ENCODE data around the gene GTPBP4.
A peak's percentile ranks its signal among the peaks of the same experiment; 100 is the strongest.

GTPBP4 gene

DNA sequence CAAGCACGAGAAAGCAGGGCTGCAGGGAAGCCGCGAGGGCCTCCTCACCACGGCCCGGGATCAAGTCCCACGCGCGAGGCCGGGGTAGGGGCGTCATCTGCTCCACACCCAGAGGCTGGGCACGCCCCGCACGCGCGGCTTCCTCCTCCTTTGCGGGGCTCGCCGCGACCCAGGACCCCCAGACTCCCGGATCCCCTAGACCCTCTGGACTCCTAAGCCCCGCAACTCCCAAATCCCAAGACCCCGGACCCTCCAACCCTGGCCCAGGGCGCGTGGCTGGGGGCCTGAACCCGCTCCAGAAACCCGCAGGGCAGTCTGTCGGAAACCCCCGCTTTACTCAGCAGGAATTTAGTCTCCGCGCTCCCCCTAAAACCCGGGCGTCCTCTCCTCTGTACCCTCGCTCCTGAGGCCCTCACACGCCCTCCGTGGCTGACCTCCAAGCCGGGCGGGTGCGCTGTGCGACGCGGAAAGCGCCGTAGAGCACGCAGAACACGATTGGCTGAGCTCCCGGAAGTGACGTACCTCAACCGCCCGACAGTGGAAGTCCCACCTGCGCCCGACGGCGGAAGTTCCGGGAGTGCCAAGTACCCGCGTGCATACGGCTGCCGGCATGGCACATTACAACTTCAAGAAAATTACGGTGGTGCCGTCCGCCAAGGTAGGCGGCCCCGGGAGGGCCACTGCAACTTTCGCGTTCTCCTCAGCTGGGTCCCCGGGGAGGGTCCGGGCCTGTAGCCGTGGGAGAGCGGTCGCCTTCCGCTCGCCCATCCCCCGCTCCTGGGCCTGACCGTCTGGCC lies at the start of gene GTPBP4:
TSS of gene GTPBP4 (plus strand) at position 565 of the 797 bp plus-strand sequence. CDS start at position 611, 46 bp downstream.
- DNase-seq = peak; percentile 68

DNA sequence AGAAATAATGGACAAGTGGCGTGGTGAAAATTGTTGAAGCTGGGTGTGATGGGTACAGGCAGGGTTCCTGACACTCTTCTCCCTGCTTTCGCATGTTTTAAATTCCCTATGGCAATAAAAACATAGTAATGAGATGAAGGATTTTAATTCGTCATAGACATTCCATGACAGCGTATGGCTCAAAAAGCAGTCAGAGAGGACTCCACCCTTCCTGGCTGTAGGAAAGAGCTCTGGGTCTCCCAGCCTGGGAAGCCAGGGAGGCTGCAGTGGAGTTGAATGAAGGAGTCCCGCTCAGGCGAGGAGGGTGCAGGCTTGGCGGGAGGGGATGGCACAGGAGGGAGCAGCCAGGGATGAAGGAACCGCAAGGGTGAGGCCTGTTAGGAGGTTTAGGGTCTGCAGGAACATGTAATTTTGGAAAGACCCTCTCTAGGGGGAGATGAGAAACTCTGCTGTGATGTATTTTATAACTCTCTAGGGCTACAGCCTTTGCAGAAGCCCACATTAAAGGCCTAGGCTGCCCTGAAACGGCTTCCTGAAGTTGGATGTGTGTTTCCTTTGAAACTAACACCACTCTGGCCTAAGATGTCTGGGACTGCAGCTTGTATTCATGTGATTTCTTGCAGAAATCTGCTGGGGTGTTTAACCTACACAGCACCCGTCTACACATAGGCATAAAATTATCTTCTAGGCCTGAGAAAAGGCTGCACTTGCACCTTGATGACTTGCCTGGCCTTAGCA lies 49.1 kb upstream of the GTPBP4 start:
- DNase-seq = no peak

GRCh38 chr10:943334-944033 lies 44.8 kb upstream of the GTPBP4 start:
- DNase-seq = no peak

DNA sequence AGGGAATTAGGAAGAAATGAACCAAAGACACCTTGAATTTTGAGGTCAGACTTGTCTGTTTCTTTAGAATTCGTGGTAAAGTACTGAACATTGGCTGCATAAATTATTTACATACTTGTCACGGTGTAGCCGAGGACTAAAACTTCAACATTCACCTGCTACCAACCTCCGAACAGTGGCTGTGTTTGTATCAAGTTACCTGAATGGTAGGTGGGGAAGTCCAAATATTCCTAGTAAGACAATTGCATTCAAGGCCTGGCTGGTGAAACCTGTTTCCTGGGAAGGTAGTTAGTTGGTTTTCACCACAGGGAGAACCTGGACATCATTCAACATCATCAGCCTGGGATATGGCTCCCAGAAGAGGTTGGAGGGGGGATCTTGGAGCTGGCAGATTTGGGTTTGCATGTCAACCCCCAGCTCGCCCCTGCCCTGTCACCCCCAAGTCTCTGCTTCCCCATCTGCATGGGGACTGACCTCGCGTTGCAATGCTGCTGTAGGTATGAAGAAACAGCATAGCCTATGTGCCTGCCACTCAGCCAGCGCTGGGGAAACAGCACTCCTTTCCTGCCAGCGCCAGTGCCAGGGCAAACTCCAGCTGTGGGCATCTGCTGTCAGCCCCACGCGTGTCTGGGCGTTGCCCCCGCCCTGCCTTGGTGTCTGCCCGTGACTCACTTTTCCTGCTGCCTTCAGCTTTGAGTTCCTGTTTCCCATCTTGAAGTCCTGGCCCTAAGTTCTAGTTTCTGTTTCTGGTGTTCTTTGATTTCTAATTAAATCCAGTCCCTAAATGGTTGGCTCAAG lies 44.0 kb upstream of the GTPBP4 start:
- peak; percentile 3 for DNase-seq

DNA sequence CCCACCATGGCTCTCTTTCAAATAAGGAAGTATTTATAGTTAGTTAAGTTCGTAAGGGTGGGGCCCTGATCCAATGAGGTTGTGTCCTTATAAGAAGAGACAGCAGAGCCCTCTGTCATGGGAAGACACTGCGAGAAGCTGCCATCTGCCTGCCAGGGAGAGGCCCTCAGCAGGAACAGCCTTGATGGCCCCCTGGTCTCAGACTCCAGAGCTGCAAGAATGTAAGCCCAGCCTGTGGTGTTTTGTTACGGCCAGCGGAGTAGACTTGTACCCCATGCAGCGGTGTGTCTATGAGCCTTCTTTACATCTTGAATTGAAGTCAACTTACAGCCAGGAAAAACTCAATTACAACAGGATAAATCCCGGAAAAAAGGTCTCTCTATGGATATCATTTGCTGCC lies 42.5 kb upstream of the GTPBP4 start:
- DNase-seq = no peak

DNA sequence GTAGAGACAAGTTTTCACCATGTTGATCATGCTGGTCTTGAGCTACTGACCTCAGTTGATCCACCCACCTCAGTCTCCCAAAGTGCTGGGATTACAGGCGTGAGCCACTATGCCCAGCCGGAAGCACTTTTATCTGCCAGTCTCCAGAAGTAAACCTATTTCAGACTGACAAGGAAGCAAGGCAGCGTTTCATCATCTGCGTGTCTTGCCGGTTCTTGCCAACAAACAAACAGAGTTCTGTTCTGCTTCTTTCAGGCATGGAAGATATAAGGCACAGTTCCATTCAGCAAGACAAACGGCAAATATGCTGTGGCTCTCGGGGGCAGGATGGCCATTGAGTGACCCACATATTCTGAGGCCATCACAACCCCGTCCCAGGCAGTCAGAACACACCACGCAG lies 41.2 kb upstream of the GTPBP4 start:
- no peak for DNase-seq

GRCh38 chr10:947881-948280 lies 40.4 kb upstream of the GTPBP4 start:
- DNase-seq = no peak

DNA sequence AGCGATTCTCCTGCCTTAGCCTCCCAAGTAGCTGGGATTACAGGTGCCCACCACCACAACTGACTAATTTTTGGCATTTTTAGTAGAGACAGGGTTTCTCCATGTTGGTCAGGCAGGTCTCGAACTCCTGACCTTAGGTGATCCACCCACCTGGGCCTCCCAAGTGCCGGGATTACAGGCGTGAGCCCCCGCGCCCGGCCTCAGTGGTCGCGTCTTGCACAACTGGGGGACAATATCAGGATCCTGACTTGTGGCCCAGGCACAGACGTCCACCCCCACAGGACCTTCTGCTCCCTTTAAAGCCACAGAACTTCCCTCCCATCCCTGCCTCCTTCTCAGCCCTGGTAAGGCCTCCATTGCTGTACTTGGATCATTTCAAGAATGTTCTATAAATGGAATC lies 39.9 kb upstream of the GTPBP4 start:
- DNase-seq = no peak

DNA sequence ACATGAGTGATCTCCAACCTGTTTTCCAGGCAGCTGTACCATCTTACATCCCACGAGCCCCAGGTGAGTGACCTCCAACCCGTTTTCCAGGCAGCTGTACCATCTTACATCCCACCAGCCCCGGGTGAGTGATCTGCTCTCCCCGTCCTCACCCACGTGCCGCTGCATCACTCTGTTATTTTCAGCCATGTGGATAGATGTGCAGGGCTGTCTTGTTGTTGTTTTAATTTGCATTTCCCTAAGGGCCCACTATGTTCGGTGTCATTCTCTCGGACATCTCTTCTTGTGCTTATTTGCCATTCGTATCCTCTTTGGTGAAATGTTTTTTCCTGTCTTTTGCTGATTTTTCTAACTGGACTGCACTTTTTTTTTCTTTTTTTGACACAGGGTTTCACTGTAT lies 38.8 kb upstream of the GTPBP4 start:
- DNase-seq = no peak

DNA sequence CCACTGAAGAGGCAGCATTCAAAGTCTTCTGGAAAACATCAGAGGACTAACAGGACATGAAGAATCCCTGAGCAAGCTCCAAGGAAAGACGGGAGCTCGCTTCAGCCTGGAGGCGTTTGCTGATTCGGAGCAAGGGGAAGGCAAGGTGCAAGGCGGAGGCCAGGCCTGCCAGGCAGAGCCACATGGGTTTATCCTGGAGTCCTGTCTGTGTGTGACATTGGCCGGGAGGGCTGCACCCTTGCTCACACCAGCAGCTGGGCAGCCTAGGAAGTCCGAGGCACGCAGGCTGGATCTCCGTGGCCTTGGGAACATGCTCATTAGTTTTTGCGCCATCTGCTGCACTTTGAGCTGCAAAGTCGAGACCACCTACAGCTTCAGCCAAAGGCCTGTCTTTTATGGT lies 34.4 kb upstream of the GTPBP4 start:
- DNase-seq = no peak

DNA sequence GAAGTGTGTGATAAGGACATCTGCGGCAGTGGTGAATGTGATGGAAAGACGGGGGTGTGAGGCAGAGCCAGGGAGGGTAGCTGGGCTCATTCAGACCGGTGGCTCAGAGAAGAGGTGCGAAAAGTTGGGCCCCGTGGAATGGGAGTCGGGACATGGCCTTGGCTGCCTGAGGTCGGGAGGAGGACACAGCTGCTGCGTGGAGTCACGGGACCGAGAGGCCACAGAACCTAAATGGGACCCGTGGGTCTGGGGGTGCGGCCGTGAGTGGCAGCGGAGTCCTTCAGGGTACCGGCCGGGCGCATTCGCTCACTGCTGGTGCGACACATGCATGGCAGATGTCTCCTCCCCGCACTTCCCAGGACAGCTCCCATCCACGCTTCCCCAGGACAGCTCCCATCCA lies 33.8 kb upstream of the GTPBP4 start:
- DNase-seq = no peak

DNA sequence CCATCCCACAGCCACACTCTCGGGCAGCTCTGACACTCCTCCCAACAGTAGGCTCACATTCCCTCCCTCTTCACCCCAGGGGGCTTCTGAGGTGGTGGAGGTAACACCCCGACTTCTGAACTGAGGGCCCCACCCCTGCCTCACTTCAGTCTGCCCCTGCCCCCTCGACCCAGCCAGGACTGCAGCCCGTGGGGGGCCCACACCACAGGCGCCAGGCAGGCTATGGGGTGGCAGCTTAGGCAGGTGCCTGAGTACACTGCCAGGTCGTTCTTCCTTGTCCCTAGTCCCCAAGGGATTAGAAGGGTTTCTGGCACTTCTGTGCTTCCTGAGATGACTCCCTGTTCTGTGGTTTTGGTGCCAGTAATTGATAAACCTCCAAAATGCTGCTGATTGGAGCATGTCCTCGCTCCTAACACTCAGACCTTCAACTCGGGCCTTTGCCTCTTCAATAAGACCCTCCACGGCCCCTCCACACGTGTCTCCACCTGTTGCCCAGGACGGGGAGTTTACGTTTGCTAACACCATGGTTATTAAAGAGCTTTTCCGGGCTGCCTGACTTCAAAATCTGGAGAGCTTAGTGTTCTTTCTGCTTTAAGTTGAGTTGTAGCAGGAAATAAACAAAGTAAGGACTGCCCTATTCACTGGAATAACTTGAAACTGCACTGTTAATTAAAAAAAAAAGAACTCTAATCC lies 33.0 kb upstream of the GTPBP4 start:
- DNase-seq = no peak

DNA sequence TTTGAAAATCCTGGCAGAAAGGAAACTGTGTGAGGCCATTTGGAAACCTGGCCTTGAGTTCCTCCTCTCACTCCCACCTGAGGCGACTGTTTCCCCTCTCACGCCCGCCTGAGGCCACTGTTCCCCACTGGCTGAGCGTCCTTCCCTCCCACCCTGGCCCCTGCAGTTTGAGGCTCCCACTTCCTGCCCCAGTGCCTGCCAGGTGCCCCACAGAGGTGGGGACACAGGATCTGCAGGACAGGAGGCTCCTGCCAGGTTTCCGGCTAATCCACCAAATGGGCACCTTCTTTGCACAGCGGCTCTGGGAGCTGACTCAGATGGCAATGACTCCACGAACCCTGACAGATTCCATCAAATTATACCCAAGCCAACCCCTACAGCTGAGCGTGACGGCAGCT lies 32.4 kb upstream of the GTPBP4 start:
- no peak for DNase-seq

GRCh38 chr10:958106-958505 lies 30.1 kb upstream of the GTPBP4 start:
- DNase-seq = no peak

GRCh38 chr10:958856-959255 lies 29.4 kb upstream of the GTPBP4 start:
- no peak for DNase-seq

DNA sequence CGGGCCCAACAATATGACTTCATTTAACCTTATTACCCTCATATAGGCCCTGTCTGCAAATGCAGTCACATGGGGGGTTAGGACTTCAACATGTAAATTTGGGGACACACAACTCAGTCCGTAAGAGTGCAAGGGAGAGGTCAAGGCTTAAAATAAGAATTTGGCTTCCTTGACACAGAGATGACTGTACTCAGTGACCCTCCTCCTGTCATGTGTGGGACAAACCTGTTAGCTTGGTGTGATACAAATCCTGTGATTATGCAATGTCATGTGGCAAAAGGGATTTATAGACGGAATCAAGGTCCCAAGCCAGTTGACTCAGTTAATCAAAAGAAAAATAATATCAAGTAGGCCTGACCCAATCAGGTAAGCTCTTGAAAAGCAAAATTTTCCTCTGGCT lies 25.9 kb upstream of the GTPBP4 start:
- no peak for DNase-seq

- DNase-seq = no peak
These were observed 25.0 kb upstream of the GTPBP4 start for GRCh38 chr10:963186-963585.

- DNase-seq = no peak
These were observed 24.6 kb upstream of the GTPBP4 start for GRCh38 chr10:963655-964054.

DNA sequence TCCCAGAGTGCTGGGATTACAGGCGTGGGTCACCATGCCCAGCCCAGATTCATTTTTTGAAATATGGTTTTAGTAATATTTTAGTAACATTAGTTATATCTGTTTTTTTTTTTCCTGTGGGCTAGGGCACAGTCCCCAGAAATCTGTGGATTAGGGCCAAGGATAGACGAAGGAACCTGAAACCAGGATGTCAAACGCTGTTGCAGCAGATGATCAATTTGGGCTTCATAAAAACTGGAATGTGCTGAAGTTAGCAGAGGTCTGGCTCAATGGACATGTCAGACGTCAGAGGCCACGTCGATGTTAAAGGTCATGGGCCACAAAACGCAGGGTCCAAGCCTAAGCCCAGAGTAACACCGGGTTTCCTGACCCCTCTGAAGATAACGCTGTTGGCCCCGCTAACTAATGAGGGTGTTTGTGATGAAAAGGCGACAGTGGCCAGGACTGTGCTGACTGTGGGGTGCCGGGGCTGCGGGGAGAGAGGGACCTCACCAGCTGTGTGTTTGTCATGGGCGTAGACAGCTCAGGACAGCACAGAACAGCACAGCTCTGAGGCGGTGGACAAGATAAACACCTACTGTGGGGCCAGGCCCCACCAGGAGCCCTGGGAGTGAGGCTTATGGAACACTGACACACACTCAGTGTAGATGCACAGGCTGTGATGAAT lies 23.8 kb upstream of the GTPBP4 start:
- no peak for DNase-seq

- DNase-seq = no peak
These were observed 23.2 kb upstream of the GTPBP4 start for GRCh38 chr10:964988-965417.

DNA sequence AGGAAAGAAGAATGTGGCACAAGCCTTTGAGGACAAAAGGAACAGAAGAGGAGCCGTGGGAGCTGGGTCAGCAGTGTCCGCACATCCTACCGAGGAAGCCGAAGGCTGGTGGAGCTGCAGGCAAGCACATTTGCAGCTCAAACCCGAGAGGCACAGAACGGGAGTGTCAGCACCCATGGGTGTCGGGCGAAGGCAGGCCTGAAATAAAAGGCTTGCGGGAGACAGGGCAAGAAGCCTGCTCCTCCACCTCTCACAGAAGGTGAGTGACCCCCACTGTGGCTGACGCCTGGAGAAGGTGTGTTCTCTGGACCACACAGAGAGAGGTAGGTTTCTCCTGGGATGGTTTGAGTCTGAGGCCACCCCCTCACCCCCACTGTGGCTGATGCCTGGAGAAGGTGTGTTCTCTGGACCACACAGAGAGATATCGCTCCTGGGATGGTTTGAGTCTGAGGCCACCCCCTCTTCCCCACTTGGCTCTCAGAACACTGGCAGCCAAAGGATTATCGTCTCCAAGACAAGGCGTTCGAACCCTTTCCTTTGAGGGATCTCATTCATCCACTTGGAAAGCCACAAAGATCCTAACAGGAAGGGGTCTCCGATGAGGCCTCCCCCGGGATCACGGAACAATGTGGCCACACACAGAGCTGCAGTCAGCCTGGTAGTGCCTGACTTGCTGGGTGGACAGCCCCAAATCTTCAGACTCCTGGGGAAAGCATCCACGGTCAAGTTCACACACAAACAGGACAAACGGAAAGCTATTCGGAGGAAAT lies 21.6 kb upstream of the GTPBP4 start:
- DNase-seq = no peak
